ENCODE results near the gene LRP2.
A peak's percentile ranks its signal among the peaks of the same experiment; 100 is the strongest.
"Not testable (repeated sequence)": the region's sequence is repeated elsewhere in the genome, so short reads cannot be mapped to it uniquely, and the experiment has no call there.

Gene LRP2

GRCh38 chr2:169362118-169362893 is at the start of gene LRP2:
Gene LRP2, minus strand, starts transcription at chr2:169362534. Its CDS starts 135 bp downstream, at chr2:169362399.
- no peak for DNase-seq (ENCODE audit: low read depth in 2 of 2)

- no peak for DNase-seq (ENCODE audit: low read depth in 2 of 2)
Measured at GRCh38 chr2:169406891-169407290, 44.6 kb upstream of the LRP2 start.

DNA sequence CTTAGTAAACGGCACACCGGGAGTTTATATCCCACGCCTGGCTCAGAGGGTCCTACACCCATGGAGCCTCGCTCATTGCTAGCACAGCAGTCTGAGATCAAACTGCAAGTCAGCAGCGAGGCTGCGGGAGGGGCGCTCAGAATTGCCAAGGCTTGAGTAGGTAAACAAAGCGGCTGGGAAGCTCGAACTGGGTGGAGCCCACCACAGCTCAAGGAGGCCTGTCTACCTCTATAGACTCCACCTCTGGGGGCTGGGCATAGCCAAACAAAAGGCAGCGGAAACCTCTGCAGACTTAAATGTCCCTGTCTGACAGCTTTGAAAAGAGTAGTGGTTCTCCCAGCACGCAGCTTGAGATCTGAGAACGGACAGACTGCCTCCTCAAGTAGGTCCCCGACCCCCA is 37.2 kb upstream of the LRP2 start:
- DNase-seq (ENCODE audit: low read depth in 2 of 2) = not testable (repeated sequence)

DNA sequence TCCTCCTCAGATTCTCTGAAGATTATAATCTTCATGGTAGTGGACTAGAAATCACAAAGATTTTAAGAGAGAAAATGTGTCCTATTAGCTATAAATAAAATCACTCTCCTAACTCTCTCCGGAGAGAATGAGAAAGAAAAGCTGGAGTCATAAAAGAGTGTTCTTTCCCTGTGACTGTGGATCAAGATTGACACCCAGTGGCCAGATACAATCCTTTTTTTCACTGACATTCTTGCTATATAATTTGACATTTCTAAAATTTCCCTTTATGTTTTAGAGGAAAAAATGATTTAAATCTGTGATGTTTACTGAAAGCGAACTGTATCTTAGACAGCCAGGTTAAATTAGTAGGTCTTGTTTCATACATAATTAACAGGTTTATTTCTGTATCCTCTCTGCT is 35.4 kb upstream of the LRP2 start:
- no peak for DNase-seq (ENCODE audit: low read depth in 2 of 2)

GRCh38 chr2:169395821-169396374 is 33.6 kb upstream of the LRP2 start:
- no peak for DNase-seq (ENCODE audit: low read depth in 2 of 2)

DNA sequence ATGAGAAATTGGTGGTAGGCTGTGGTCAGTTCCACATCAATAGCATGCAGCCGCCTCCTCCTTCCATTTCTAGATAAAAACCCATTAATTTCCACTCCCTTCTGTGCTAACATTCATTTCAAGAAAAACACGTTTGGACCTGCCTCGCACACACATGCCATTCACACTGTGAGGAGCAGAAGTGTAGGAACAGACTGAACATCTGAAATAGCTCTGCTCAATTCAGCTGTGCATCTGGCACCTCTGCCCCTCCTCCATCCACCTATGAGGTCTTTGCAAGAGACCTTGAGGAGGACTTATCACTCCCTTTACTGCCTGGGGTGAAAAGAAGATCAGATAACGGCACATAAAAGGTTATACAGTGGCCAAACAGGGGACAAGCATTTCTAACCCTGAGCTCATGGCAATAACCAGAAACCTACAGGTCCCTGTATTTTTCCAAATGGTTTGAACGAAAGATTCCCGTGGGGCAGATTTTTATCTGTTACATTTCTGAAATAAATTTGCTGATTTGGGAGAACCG is 30.8 kb upstream of the LRP2 start:
- no peak for DNase-seq (ENCODE audit: low read depth in 2 of 2)

DNA sequence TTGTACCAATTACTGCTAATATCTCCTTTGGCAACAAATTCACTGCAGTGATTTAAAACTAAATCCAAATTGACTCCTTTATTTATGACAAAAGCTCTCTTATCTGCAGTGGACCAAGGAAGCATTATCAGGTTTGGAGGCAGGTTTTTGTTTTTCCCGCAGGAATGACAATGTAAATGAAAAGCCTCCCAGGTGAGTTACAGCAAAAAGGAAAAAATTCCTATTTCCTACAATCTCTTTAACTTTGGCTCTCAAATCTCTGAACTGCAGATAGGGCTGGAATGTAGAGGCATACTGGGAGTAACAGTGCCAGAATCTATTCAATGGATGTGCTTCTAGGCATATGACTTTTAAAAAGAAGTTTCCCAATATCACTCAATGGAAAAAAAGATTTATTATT is 28.9 kb upstream of the LRP2 start:
- DNase-seq (ENCODE audit: low read depth in 2 of 2) = no peak

GRCh38 chr2:169388161-169388560 is 25.8 kb upstream of the LRP2 start:
- no peak for DNase-seq (ENCODE audit: low read depth in 2 of 2)

GRCh38 chr2:169386722-169387121 is 24.4 kb upstream of the LRP2 start:
- DNase-seq (ENCODE audit: low read depth in 2 of 2) = no peak

DNA sequence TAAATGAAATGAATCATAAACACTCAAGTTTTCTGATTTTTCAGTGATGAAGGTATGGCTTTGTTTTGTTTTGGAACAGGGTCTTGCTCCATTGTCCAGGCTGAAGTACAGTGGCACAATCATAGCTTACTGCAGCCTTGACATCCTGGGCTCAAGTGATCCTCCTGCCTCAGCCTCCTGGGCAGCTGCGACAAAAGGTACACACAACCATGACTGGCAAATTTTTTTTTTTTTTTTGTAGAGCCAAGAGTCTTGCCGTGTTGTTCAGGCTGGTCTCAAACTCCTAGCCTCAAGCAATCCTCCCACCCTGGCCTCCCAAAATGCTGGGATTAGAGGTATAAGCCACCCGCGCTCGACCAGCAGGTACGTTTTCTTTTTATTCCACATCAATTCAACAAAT is 22.5 kb upstream of the LRP2 start:
- DNase-seq (ENCODE audit: low read depth in 2 of 2) = no peak

GRCh38 chr2:169372561-169372960 is 10.2 kb upstream of the LRP2 start:
- no peak for DNase-seq (ENCODE audit: low read depth in 2 of 2)

DNA sequence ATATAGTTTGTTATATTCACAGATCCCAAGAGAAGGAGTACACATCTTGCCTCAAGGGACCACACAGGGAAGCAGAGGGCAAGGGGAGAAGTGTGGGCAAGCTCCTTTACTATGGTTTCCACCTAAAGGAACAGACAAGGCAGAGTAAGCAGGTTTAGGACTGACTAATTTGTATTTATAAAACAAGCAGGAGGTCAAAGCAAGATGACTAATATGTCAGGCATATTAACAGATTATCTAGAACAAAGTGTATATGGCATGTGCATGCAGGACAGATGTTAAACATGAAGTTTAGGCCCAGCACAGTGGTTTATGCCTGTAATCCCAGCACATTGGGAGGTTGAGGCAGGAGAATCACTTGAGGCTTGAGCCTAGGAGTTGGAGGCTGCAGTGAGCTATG is 3.7 kb upstream of the LRP2 start:
- no peak for DNase-seq (ENCODE audit: low read depth in 2 of 2)

GRCh38 chr2:169365029-169365480 is 2.7 kb upstream of the LRP2 start:
- no peak for DNase-seq (ENCODE audit: low read depth in 2 of 2)

- DNase-seq (ENCODE audit: low read depth in 2 of 2) = peak in 1 of 2 donors; percentile 25
Measured at GRCh38 chr2:169363560-169364150, 1.3 kb upstream of the LRP2 start.

GRCh38 chr2:169362894-169363559 is 693 bp upstream of the LRP2 start:
- DNase-seq (ENCODE audit: low read depth in 2 of 2) = no peak

DNA sequence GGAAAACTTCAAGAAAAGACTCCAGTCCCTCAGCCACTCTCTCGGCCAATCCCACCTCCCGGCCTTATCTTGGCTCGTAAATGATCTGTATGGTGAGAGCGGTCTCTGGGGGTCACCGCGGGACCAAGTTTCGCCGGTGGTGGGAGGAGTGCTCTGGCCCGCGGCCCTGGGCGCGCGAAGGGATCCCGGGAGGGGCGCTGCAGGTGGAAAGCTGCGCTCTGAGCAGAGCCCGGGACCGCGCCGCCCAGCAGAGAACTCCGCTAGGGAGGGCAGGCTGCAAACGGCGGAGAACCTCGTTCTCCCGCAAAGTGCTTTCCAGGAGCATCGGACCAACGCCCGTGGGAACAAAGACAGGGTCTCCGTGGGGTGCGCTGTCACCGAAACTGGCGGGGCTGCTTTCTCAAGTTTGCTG is 622 bp downstream of the LRP2 start:
- no peak for DNase-seq (ENCODE audit: low read depth in 2 of 2)

DNA sequence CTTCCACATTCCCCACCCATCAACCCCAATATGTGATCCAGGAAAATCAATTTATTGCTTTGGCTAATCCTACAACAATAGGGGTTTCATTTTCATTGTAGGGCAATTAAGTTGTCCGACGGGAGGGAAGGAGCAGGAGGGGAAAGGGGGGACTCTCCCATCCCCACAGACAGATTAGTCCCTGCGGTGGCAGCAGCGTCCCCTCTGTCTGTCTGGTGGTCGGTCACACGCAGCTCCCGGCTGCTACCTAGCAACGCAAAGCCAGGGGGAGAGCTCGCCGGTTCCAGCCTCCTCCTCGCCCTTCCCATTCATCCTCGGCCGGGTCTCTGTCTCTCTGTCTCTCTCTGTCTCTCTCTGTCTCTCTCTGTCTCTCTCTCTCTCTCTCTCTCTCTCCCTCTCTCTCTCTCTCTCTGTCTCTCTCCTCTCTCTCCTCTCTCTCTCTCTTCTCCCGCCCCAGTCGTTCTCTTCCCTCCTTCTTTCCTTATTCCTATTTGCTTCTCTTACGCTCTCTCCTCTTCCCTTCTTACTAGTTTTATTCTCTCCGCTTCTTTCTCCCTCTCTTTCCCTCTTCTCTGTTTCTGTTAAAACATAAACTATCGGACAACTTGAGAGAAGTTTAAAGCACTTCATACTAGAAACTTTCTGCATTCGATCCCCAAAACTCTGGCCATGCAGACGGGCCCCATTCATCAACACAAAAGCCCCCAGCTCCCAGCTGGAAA is 1.2 kb downstream of the LRP2 start:
- no peak for DNase-seq (ENCODE audit: low read depth in 2 of 2)

GRCh38 chr2:169358016-169358415 is 4.3 kb downstream of the LRP2 start:
- DNase-seq (ENCODE audit: low read depth in 2 of 2) = no peak

GRCh38 chr2:169354244-169354643 is 8.1 kb downstream of the LRP2 start:
- no peak for DNase-seq (ENCODE audit: low read depth in 2 of 2)

- DNase-seq (ENCODE audit: low read depth in 2 of 2) = no peak
Measured at GRCh38 chr2:169351725-169352124, 10.6 kb downstream of the LRP2 start.

- DNase-seq (ENCODE audit: low read depth in 2 of 2) = no peak
Measured at GRCh38 chr2:169349535-169349934, 12.8 kb downstream of the LRP2 start.

Data from stimulated activated CD4-positive, alpha-beta T cell treated with anti-CD3 and anti-CD28 coated beads, Interleukin-1b, Interleukin-23, amount 100 ng/mL, for 4 hours (primary cell).